ENCODE data around the gene MPHOSPH8. TPM values are rescaled to one million over a fixed set of nuclear protein-coding genes. Genes with fewer than 3 reads are reported as not detected.

MPHOSPH8 gene
- total RNA-seq, 1 experiment from 2014 or later, result 18.5 TPM

Other genes starting within 250 kb of the MPHOSPH8 start
- not detected in 3 replicates for gene TPTE2, start 72.1 kb upstream of the MPHOSPH8 start, total RNA-seq (2021)
- 67.5 to 101 TPM (median 99.2 TPM) in 3 replicates for gene PSPC1, start 149.3 kb downstream of the MPHOSPH8 start, total RNA-seq (2021)
- gene ZMYM5, start 230.0 kb downstream of the MPHOSPH8 start, total RNA-seq (2021), result 10.1 to 10.7 TPM (median 10.3 TPM) in 3 replicates